Loucy (cell line): ENCODE results near the gene CCDC141.

Source experiments
- H2AFZ ChIP-seq: fragments of 200-600 bp; sonication (generic); 2 replicates; pipeline ENCODE4 v1.6.0; 2016; ENCODE audit warnings: antibody characterized with exemption, mild to moderate bottlenecking, low read length, moderate library complexity
- H3F3A ChIP-seq: fragments of 200-600 bp; 2 replicates; pipeline ENCODE4 v1.6.0; 2016; ENCODE audit warnings: antibody characterized with exemption, low read depth, mild to moderate bottlenecking
- H3K27me3 ChIP-seq: fragments of 200-600 bp; sonication (generic); 2 replicates; pipeline ENCODE4 v1.6.1; 2014; ENCODE audit warnings: low read length, mild to moderate bottlenecking; ENCODE audit not compliant: insufficient read depth, poor library complexity, severe bottlenecking
- H3K36me3 ChIP-seq: fragments of 200-600 bp; sonication (generic); 2 replicates; pipeline ENCODE4 v1.6.1; 2016; ENCODE audit warnings: low read length; ENCODE audit not compliant: insufficient read depth
- H3K4me1 ChIP-seq: fragments of 200-600 bp; sonication (generic); 2 replicates; pipeline ENCODE4 v1.5.1; 2014; ENCODE audit warnings: low read length, mild to moderate bottlenecking; ENCODE audit not compliant: insufficient read depth, poor library complexity, severe bottlenecking
- H3K4me2 ChIP-seq: fragments of 200-600 bp; sonication (generic); 2 replicates; pipeline ENCODE4 v1.6.0; 2014; ENCODE audit warnings: antibody characterized with exemption, low read length, low read depth, mild to moderate bottlenecking; ENCODE audit not compliant: poor library complexity, severe bottlenecking
- H3K4me3 ChIP-seq: fragments of 200-600 bp; sonication (generic); 2 replicates; pipeline ENCODE4 v1.5.1; 2014; ENCODE audit warnings: low read length, mild to moderate bottlenecking, mixed read lengths; ENCODE audit not compliant: poor library complexity, severe bottlenecking
- H3K79me2 ChIP-seq: fragments of 200-600 bp; sonication (generic); 2 replicates; pipeline ENCODE4 v1.6.1; 2014; ENCODE audit warnings: low read length; ENCODE audit not compliant: insufficient read depth
- H3K9ac ChIP-seq: fragments of 200-600 bp; sonication (generic); 2 replicates; pipeline ENCODE4 v1.6.0; 2014; ENCODE audit warnings: mild to moderate bottlenecking, low read depth, low read length, moderate library complexity; ENCODE audit not compliant: poor library complexity, severe bottlenecking
- H3K9me2 ChIP-seq: fragments of 200-600 bp; sonication (generic); replicated peaks from 2 replicates; pipeline ENCODE4 v1.6.1; 2016; ENCODE audit warnings: low read depth, low read length, mixed read lengths
- H3K9me3 ChIP-seq: fragments of 200-600 bp; sonication (generic); 2 replicates; pipeline ENCODE4 v1.6.1; 2014; ENCODE audit warnings: mild to moderate bottlenecking, antibody characterized with exemption, low read length, low read depth; ENCODE audit not compliant: insufficient read depth
- H4K20me1 ChIP-seq: fragments of 200-600 bp; sonication (generic); 2 replicates; pipeline ENCODE4 v1.6.0; 2014; ENCODE audit warnings: antibody characterized with exemption, low read length, mild to moderate bottlenecking; ENCODE audit not compliant: insufficient read depth, poor library complexity, severe bottlenecking
- EZH2phosphoT487 ChIP-seq: fragments of 200-600 bp; IDR thresholded peaks from 2 replicates; pipeline ENCODE4 v1.6.1; 2018; ENCODE audit warnings: antibody characterized with exemption, mild to moderate bottlenecking, moderate library complexity, borderline replicate concordance
- TF ChIP-seq, protein P1 (sequence below): fragments of 200-600 bp; sonication (generic); conservative IDR thresholded peaks from 2 replicates; pipeline ENCODE4 v1.5.1; 2014; ENCODE audit warnings: mild to moderate bottlenecking, antibody characterized with exemption, low read length

Gene CCDC141

GRCh38 chr2:179049546-179050311 is at the start of gene CCDC141:
TSS of gene CCDC141 (minus strand) at chr2:179050137. CDS start at chr2:179049941, 196 bp downstream.
- peak within 1 kb of the TSS; percentile 80 for H3K4me2 ChIP-seq

DNA sequence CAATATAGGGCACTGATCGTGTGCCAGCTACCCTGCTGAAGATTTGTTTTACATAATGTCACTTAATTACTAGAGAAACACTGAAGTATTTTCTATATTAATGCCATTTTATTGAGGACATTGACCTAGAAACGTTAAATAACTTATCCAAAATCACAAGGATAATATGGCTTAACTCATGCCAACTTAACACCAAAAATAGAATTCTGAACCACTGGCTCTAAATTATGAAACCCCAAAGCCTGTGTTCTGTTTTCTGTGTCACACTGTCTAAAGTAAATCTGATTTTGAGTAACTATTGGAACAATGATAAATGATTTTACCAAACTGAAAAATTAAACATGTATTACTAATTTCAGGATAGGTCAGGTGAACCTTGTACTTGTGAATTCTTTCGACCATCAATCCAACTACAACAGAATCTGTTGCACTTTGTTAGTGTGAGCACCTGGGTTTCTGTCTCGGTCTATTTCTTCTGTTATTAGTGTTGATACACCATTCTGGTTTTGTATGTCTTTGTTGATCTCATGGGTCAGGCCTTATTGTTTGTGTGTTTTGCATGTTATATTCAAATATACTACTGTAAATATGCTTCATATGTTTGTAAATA is 48.2 kb upstream of the CCDC141 start:
- Histone ChIP-seq H3F3A (no peaks in the 10 kb centered on the region), H3K36me3 (no peaks in the 10 kb centered on the region), H2AFZ (no peak overlapping the region), H3K4me1 (peaks cover 19% of the 10 kb centered on the region), H4K20me1 (no peaks in the 10 kb centered on the region), H3K9ac (no peak overlapping the region), H3K4me3 (no peak overlapping the region), H3K9me3 (peaks cover under 1% of the 10 kb centered on the region; the same call in 1 of the 2 replicates), H3K27me3 (no peaks in the 10 kb centered on the region), H3K79me2 (no peaks in the 10 kb centered on the region), H3K4me2 (no peak overlapping the region), H3K9me2 (no peaks in the 10 kb centered on the region)
- TF ChIP-seq EZH2phosphoT487 = no peak
- TF ChIP-seq, protein P1, sequence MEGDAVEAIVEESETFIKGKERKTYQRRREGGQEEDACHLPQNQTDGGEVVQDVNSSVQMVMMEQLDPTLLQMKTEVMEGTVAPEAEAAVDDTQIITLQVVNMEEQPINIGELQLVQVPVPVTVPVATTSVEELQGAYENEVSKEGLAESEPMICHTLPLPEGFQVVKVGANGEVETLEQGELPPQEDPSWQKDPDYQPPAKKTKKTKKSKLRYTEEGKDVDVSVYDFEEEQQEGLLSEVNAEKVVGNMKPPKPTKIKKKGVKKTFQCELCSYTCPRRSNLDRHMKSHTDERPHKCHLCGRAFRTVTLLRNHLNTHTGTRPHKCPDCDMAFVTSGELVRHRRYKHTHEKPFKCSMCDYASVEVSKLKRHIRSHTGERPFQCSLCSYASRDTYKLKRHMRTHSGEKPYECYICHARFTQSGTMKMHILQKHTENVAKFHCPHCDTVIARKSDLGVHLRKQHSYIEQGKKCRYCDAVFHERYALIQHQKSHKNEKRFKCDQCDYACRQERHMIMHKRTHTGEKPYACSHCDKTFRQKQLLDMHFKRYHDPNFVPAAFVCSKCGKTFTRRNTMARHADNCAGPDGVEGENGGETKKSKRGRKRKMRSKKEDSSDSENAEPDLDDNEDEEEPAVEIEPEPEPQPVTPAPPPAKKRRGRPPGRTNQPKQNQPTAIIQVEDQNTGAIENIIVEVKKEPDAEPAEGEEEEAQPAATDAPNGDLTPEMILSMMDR = no peak

More at GRCh38 chr2:179049546-179050311, at the start of gene CCDC141:
- Histone ChIP-seq H3K4me1 (peaks cover 39% of the 10 kb centered on the region), H3K9ac (peak within 1 kb of the TSS; percentile 55), H3K27me3 (no peaks in the 10 kb centered on the region), H2AFZ (peak within 1 kb of the TSS; percentile 74), H3K4me3 (peak within 1 kb of the TSS; percentile 68), H3K36me3 (no peaks in the 10 kb centered on the region), H3F3A (no peaks in the 10 kb centered on the region), H3K9me2 (no peaks in the 10 kb centered on the region), H3K9me3 (no peaks in the 10 kb centered on the region), H3K79me2 (no peaks in the 10 kb centered on the region), H4K20me1 (no peaks in the 10 kb centered on the region)
- TF ChIP-seq, protein P1 = no peak
- no peak for TF ChIP-seq EZH2phosphoT487

GRCh38 chr2:179097131-179097530 is 47.2 kb upstream of the CCDC141 start:
- Histone ChIP-seq H3K79me2 (no peaks in the 10 kb centered on the region), H3K27me3 (no peaks in the 10 kb centered on the region), H3K4me2 (no peak overlapping the region), H3K36me3 (no peaks in the 10 kb centered on the region), H3K4me3 (no peak overlapping the region), H3K4me1 (peaks cover 19% of the 10 kb centered on the region), H3K9me2 (no peaks in the 10 kb centered on the region), H3K9me3 (peaks cover 3% of the 10 kb centered on the region; the same call in 1 of the 2 replicates), H3F3A (no peaks in the 10 kb centered on the region), H4K20me1 (no peaks in the 10 kb centered on the region), H2AFZ (no peak overlapping the region), H3K9ac (no peak overlapping the region)
- TF ChIP-seq, protein P1 = no peak
- TF ChIP-seq EZH2phosphoT487 = no peak
